Spinal cord (tissue), 10 donors: ENCODE measurements around the gene AWAT1. TPM values are rescaled to one million over a fixed set of nuclear protein-coding genes. Genes with fewer than 3 reads are reported as not detected.
"Not testable (repeated sequence)": the region's sequence is repeated elsewhere in the genome, so short reads cannot be mapped to it uniquely, and the experiment has no call there.

Experiments
- DNase-seq, 6 donors: peaks; one replicate each; pipeline versions ENCODE4 v3.0.0 to v3.0.0-alpha.2; 2013 to 2015; ENCODE audit warnings: low spot score in 6 of 6, low read depth in 4 of 6
- H3K27ac ChIP-seq: one replicate; pipeline ENCODE4 v1.5.1; 2013; ENCODE audit warnings: low read depth, low read length, control low read depth
- H3K27me3 ChIP-seq: one replicate; pipeline ENCODE4 v1.6.1; 2013; ENCODE audit warnings: low read length; ENCODE audit not compliant: control insufficient read depth, insufficient read depth
- H3K36me3 ChIP-seq: one replicate; pipeline ENCODE4 v1.6.1; 2013; ENCODE audit warnings: low read length; ENCODE audit not compliant: control insufficient read depth, insufficient read depth
- H3K4me1 ChIP-seq: one replicate; pipeline ENCODE4 v1.6.1; 2013; ENCODE audit warnings: low read length; ENCODE audit not compliant: control insufficient read depth, insufficient read depth
- H3K4me3 ChIP-seq: one replicate; pipeline ENCODE4 v1.5.1; 2013; ENCODE audit warnings: low read depth, low read length, control low read depth
- H3K9me3 ChIP-seq: one replicate; pipeline ENCODE4 v1.6.1; 2013; ENCODE audit warnings: low read length; ENCODE audit not compliant: control insufficient read depth, insufficient read depth
- WGBS: methylation state at CpG from one replicate; pipeline ENCODE4 v1.1.5; 2013; ENCODE audit warnings: missing lambda C conversion rate; ENCODE audit not compliant: insufficient coverage; 5-methylcytosine and 5-hydroxymethylcytosine counted together
- polyA plus RNA-seq, 2 donors: library from polyadenylated mRNA; unstranded; fragments of 120-200 nt; gene quantifications; one replicate each; pipeline ENCODE4 v1.2.1, GENCODE V29; 2013; ENCODE audit not compliant: insufficient read length in 2 of 2
- total RNA-seq, 2 donors: library from RNA; depleted of rRNA in 1 of 2; stranded (reverse); fragments of 120-200 nt in 1 of 2; fragments of >200 nt in 1 of 2; gene quantifications; one replicate each; pipeline versions ENCODE4 v1.2.3 to v1.2.4, GENCODE V29; 2013 to 2014
- donor health status: healthy.

The AWAT1 gene
- total and polyA plus RNA-seq, 4 donors: not detected

DNA sequence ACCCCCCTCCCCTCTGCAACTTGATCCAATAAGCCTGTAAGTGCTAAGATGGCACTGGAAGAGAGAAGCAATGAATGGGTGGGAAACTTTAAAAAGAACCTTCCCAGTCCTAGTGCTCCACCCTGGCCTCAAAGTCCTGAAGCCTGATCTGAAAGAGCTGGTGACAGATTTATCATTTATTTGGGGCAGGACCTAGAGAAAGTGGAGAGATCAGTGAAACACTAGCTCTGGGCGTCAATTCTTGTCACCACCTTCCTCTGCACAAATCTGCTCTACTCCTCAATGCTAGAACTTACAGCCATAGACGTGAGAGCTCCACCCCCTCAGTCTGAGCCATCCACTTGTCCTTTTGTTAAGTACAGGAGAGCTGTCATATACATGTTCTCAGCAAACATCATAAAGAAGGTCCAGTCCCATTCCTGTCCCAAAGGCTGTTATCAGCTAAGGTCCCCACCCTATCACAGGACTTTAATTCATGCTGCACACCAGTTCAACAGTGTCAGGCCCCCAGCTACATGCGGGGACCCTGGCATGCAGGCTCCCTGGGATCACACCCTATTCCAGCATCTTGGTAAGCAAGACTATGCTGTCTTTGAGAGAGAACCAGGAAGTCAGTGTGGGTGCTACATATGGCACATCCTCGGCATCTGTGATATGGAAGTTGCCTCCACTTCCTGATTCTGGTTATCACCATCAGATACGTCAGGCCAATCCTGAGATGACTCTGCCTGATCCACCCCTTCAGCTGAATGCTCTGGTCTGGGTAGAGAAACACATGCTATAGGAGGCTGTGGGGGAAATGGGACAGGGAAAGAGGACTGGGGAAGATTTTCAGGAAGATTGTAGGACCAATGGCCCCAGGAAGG is 23.2 kb downstream of the AWAT1 start:
- no peak overlapping the region for H3K4me3 ChIP-seq
- H3K4me1 ChIP-seq: no peaks in the 10 kb centered on the region
- no peaks in the 10 kb centered on the region for H3K36me3 ChIP-seq
- H3K27me3 ChIP-seq: no peaks in the 10 kb centered on the region
- H3K9me3 ChIP-seq: no peaks in the 10 kb centered on the region
- no peak for DNase-seq
- no peak overlapping the region for H3K27ac ChIP-seq
- 66% methylated on average over 3 of the region's 5 CpGs for WGBS

DNA sequence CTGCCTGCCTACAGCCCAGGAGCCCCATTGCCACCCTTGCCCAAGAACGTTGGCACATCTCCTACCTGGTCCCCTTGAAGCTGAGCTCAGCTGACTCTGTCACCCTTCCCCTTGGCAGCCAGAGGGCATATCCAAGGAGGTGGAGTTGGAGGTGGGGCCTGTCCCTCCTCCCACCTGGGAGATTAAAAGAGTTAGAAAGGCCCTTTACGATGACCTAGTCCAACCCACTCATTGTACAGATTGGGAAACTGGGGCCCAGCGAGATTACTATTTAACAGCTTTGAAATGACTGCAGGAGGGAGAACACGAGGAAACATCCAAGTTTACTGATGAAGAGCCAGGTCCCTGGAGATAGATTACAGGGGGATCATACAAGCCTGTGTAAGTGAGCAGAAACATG is 25.6 kb downstream of the AWAT1 start, which contains the start of gene P2RY4:
Gene P2RY4, minus strand, starts transcription at position 101 of the 400 bp plus-strand sequence. CDS start 580 bp downstream, outside the sequence.
- Histone ChIP-seq H3K27ac (no peak within 1 kb of the TSS), H3K4me3 (no peak within 1 kb of the TSS), H3K36me3 (no peaks in the 10 kb centered on the region), H3K4me1 (no peaks in the 10 kb centered on the region), H3K27me3 (peaks cover 4% of the 10 kb centered on the region), H3K9me3 (no peaks in the 10 kb centered on the region)
- WGBS: 69% methylated on average over 3 of the region's 4 CpGs
- DNase-seq: no peak

DNA sequence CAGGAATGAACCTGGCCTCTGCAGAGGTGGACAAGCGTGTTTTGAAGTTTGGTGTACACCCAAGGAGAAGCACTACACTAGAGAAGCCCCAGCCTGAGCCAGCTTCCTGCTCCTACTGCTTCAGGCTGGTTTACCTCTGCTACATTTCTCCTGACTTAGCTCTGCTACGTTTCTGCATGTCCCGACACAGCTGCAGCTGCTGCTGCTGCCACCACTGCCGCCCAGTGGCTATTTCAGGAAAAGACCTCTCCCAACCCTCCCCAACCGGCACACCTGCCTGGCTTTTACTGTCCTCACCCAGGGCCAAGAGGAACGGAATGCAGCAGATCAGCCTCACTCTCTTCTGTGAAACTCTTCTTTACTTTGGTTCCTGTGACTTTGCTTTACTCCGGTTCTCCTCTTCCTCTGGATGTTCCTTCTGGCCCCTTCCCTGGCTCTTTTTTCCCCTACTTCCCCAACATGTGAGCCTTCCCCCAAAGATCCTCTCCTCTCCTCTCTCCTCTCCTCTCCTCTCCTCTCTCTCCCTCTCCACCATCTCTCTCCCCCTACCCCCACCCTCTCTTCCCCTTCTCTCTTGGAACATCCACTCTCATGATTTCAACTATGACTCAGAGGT is 28.6 kb downstream of the AWAT1 start:
- peaks cover 4% of the 10 kb centered on the region for H3K27me3 ChIP-seq
- no peaks in the 10 kb centered on the region for H3K36me3 ChIP-seq
- no peak overlapping the region for H3K4me3 ChIP-seq
- no peaks in the 10 kb centered on the region for H3K9me3 ChIP-seq
- H3K27ac ChIP-seq: no peak overlapping the region
- DNase-seq: peak in 3 of 6 donors; percentile 5 to 82 (median 37)
- WGBS: 4% methylated on average over 7 of the region's 7 CpGs
- H3K4me1 ChIP-seq: no peaks in the 10 kb centered on the region

DNA sequence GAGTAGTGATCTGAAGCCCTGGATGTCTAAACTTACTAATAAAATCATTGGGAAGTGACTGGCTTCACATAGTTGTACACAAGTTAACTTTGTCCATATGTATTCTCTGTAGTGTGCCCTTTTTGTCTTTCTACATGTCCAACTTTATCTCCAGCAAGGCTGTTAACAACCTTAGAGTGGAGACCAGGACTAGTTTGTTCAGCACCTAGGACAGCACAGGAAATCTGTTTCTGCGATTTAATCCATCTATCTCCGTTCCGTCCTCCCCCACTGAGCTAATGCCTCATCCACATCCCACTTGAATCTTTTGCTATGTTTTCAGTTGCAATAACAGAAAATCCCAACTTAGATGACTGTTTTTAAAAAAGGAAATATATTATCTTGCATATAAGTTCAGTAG is 30.3 kb downstream of the AWAT1 start:
- Histone ChIP-seq H3K9me3 (no peaks in the 10 kb centered on the region), H3K4me1 (no peaks in the 10 kb centered on the region), H3K27ac (no peak overlapping the region), H3K27me3 (peaks cover 4% of the 10 kb centered on the region), H3K36me3 (no peaks in the 10 kb centered on the region), H3K4me3 (no peak overlapping the region)
- no peak for DNase-seq
- no CpG with 5 or more reads among the region's 3 CpGs for WGBS

DNA sequence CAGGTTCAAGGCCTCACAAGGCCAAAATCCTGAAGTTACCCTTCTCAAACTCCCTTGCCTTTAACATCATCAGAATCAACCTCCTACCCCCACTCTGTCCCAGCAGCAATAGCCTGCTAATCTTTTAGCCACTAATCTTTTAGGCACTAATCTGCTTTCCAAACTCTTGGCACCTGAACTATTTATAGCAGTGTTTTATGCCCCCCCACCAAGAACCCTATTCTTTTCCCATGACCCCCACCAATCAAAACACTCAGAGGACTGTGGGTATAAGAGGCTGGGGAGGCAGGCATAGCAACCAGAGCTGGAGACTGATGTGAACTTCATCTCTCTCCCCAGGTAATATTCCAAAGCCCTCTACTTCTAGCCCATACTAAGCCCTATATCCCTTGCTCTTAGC is 33.6 kb downstream of the AWAT1 start, which contains the start of gene ARR3:
Gene ARR3, plus strand, starts transcription at position 301 of the 400 bp plus-strand sequence. CDS start 1,052 bp downstream, outside the sequence.
- Histone ChIP-seq H3K9me3 (no peaks in the 10 kb centered on the region), H3K27me3 (peaks cover 1% of the 10 kb centered on the region)
- DNase-seq: no peak

DNA sequence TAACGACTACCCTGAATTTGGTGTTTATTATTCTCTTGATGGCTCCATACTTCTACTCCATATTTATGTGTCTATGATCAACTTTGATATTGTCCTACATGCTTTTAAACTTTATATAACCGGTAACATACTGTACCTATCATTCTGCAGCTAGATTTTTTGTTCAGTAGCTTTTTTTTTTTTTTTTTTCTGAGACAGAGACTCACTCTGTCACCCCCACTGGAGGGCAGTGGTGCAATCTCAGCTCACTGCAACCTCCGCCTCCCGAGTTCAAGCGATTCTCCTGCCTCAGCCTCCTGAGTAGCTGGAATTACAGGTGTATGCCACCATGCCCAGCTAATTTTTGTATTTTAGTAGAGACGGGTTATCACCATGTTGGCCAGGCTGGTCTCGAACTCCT is 39.6 kb downstream of the AWAT1 start:
- H3K27ac ChIP-seq, H3K9me3 ChIP-seq, H3K27me3 ChIP-seq, DNase-seq, H3K4me1 ChIP-seq, H3K4me3 ChIP-seq, H3K36me3 ChIP-seq: not testable (repeated sequence)
- WGBS: 84% methylated on average over 3 of the region's 7 CpGs

More for the DNA sequence above, 33.6 kb downstream of the AWAT1 start, which contains the start of gene ARR3:
- Histone ChIP-seq H3K4me1 (no peaks in the 10 kb centered on the region), H3K27ac (no peak within 1 kb of the TSS), H3K36me3 (no peaks in the 10 kb centered on the region), H3K4me3 (no peak within 1 kb of the TSS)

DNA sequence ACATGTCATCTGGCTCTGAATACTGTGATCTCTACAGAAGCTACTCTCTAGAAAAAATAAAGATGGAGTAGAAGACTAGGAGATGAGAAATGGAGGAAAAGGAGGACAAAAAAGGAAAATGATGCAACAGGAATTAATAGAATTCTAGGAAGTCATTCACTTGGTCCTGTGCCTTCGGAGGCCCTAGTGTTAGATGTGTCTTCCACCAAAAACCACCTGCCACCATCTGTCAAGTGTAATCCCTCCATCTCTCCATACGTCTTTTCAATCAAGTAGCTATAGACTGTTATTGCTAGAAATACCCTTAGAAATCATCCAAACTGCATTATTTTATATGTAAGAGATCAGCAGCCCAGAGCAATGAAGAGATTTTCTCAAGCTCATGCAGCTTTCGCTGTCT is 44.6 kb downstream of the AWAT1 start:
- WGBS: no CpG with 5 or more reads among the region's 3 CpGs
- peaks cover 4% of the 10 kb centered on the region for H3K36me3 ChIP-seq
- no peak for DNase-seq
- H3K27me3 ChIP-seq: no peaks in the 10 kb centered on the region
- H3K9me3 ChIP-seq: no peaks in the 10 kb centered on the region
- H3K4me1 ChIP-seq: no peaks in the 10 kb centered on the region
- no peak overlapping the region for H3K4me3 ChIP-seq
- H3K27ac ChIP-seq: no peak overlapping the region

DNA sequence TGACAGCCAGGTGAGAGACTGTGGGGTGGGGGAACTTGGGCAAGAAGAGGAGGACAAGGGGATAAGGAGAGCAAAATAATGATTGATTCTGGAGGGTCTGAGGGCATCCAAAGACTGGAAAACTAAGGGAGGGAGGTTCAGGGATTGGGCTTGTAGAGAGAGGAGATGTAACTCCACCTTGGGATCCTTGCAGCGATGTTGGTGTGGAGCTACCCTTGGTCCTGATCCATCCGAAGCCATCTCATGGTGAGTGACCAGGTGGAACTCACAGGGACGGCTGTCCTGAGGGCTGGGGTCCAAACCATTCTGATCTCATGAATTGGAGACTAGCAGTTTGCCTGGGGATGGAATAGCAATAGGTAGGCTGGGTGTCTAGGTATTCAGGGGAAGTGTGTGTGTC is 46.1 kb downstream of the AWAT1 start:
- Histone ChIP-seq H3K27me3 (no peaks in the 10 kb centered on the region), H3K4me3 (no peak overlapping the region), H3K27ac (no peak overlapping the region), H3K4me1 (no peaks in the 10 kb centered on the region), H3K36me3 (peaks cover 4% of the 10 kb centered on the region), H3K9me3 (no peaks in the 10 kb centered on the region)
- 64% methylated on average over 3 of the region's 3 CpGs for WGBS
- no peak for DNase-seq

DNA sequence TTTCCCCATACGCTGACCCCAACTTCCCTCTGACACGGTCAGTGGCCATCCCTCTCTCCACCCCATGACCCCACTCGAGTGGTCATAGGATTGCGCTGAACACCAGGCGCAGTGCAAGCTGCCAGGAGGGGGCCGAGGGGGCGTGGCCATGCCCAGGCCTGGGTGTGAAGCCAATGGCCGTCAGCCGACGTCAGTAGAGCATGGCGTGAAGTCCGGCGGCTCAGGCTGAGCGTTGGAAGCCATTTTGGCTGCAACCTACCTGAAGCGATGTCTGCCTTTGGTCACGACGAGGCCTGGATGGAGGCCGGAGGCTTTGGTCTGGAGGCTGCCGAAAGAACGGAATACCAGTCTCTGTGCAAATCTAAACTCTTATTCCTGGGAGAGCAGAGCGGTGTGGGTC is 47.5 kb downstream of the AWAT1 start, which contains the start of gene RAB41:
Gene RAB41, plus strand, starts transcription at position 222 of the 400 bp plus-strand sequence. Its CDS starts 46 bp downstream, at position 268.
- H3K27ac ChIP-seq: no peak within 1 kb of the TSS
- 85% methylated on average over 21 of the region's 21 CpGs for WGBS
- no peaks in the 10 kb centered on the region for H3K4me1 ChIP-seq
- no peaks in the 10 kb centered on the region for H3K9me3 ChIP-seq
- H3K36me3 ChIP-seq: peaks cover 4% of the 10 kb centered on the region
- no peak for DNase-seq
- no peak within 1 kb of the TSS for H3K4me3 ChIP-seq
- no peaks in the 10 kb centered on the region for H3K27me3 ChIP-seq
